SKM-1 treated with dmso at 0.1 percent for 144 hours (cell line): ENCODE data around the gene STARD9.
"Not testable (repeated sequence)": the region's sequence is repeated elsewhere in the genome, so short reads cannot be mapped to it uniquely, and the experiment has no call there.

Experiments used
- DNase-seq: peaks from one replicate; lab custom pipeline; 2025; ENCODE audit not compliant: unreplicated experiment; lab: John Stamatoyannopoulos, UW

Gene STARD9

GRCh38 chr15:42760759-42761158 lies 185.4 kb downstream of the STARD9 start:
- no peak for DNase-seq

GRCh38 chr15:42761813-42762212 lies 186.4 kb downstream of the STARD9 start:
- not testable (repeated sequence) for DNase-seq

- DNase-seq = not testable (repeated sequence)
These were observed 188.8 kb downstream of the STARD9 start for GRCh38 chr15:42764154-42764731.

GRCh38 chr15:42766109-42766508 lies 190.7 kb downstream of the STARD9 start:
- not testable (repeated sequence) for DNase-seq
